ENCODE measurements around the gene CDKN2B. TPM values are rescaled to one million over a fixed set of nuclear protein-coding genes. Genes with fewer than 3 reads are reported as not detected.
"Not testable (repeated sequence)": the region's sequence is repeated elsewhere in the genome, so short reads cannot be mapped to it uniquely, and the experiment has no call there.

Gene CDKN2B, protein sequence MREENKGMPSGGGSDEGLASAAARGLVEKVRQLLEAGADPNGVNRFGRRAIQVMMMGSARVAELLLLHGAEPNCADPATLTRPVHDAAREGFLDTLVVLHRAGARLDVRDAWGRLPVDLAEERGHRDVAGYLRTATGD
- total RNA-seq = 10 to 100 TPM; 17.0 to 84.7 (median 34.9) TPM

GRCh38 chr9:22008717-22009505 is at the start of gene CDKN2B:
Gene CDKN2B, minus strand, starts transcription at chr9:22009305. Its CDS starts 352 bp downstream, at chr9:22008953.
- TF ChIP-seq, protein P1, sequence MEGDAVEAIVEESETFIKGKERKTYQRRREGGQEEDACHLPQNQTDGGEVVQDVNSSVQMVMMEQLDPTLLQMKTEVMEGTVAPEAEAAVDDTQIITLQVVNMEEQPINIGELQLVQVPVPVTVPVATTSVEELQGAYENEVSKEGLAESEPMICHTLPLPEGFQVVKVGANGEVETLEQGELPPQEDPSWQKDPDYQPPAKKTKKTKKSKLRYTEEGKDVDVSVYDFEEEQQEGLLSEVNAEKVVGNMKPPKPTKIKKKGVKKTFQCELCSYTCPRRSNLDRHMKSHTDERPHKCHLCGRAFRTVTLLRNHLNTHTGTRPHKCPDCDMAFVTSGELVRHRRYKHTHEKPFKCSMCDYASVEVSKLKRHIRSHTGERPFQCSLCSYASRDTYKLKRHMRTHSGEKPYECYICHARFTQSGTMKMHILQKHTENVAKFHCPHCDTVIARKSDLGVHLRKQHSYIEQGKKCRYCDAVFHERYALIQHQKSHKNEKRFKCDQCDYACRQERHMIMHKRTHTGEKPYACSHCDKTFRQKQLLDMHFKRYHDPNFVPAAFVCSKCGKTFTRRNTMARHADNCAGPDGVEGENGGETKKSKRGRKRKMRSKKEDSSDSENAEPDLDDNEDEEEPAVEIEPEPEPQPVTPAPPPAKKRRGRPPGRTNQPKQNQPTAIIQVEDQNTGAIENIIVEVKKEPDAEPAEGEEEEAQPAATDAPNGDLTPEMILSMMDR (IDR thresholded peaks at IDR 0.05) = peak in 1 of 3 donors; percentile 86
- ATAC-seq (ENCODE audit: low FRiP score) = peak; percentile 97

DNA sequence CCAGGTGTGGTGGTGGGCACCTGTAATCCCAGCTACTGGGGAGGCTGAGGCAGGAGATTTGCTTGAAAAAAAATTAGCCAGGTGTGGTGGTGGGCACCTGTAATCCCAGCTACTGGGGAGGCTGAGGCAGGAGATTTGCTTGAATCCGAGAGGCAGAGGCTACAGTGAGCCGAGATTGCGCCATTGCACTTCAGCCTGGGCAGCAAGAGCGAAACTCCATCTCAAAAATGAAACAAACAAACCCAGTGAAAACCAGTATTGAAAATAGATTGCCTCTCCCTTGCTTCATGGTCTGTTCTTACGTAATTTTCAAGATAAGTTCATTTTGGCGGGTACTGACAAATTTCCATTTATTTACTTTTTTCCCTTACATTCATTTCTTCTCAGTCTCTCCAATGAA is 48.9 kb upstream of the CDKN2B start:
- ATAC-seq (ENCODE audit: low FRiP score); DNase-seq (ENCODE audit: low spot score): not testable (repeated sequence)

More at GRCh38 chr9:22008717-22009505, at the start of gene CDKN2B:
- peak; percentile 67 for DNase-seq (ENCODE audit: low spot score)

DNA sequence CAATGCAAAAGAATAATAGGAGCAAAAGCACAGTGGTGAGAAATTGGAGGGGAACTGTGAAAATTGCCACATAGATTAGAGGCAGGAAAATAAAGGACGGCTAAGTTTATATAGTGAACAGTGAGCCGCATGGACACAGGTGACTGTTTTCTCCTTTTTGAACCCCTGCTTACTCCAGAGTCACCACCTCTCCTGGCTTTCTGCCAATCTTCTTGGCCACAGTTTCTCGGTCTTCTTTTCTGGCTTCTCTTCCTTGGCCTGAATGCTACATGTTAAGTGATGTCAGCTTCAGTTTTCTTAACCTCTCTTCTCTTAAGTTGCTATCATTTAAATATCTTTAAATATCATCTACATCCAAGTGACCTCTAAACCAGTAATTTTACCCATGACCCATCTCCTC is 47.3 kb upstream of the CDKN2B start:
- DNase-seq (ENCODE audit: low spot score) (no peak), ATAC-seq (ENCODE audit: low FRiP score) (no peak)
- TF ChIP-seq, protein P1 (IDR thresholded peaks at IDR 0.05) = no peak

- TF ChIP-seq, protein P1 (IDR thresholded peaks at IDR 0.05) = no peak
- ATAC-seq (ENCODE audit: low FRiP score) (no peak), DNase-seq (ENCODE audit: low spot score) (no peak)
Measured at GRCh38 chr9:22055090-22055489, 46.0 kb upstream of the CDKN2B start.

DNA sequence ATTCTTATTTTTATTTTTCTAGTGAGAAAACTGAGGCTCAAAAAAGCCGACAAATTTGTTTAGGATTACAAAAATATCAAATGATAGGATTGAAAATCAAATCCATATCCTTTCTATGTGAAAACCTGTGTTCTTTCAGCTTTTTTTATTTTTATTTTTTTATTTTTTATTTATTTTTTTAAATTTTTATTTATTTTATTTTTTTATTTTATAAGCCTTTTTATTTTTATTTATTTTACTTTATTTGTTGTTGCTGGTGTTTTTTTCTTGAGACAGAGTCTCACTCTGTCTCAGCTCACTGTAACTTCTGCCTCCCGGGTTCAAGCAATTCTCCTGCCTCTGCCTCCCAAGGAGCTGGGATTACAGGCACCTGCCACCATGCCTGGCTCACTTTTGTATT is 45.4 kb upstream of the CDKN2B start:
- TF ChIP-seq, protein P1 (IDR thresholded peaks at IDR 0.05) = no peak
- no peak for ATAC-seq (ENCODE audit: low FRiP score)
- no peak for DNase-seq (ENCODE audit: low spot score)

DNA sequence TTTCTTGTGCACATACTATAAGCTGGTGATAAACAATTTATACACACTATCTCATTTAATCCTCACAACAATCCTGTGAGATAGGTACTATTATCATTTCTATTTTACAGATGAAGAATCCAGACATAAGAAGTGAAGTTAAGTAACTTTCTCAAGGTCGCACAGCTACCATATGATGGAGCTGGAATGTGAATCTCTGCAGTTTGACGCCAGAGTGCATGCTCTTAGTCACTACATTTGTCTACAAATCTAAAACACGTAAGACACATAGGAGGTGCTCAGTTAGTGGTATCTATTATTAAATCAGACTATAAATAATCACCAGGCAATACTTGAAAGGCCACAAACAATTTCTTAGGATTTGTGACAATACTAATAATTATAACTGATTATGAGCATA is 45.0 kb upstream of the CDKN2B start:
- TF ChIP-seq, protein P1 (IDR thresholded peaks at IDR 0.05) = no peak
- no peak for ATAC-seq (ENCODE audit: low FRiP score)
- no peak for DNase-seq (ENCODE audit: low spot score)

DNA sequence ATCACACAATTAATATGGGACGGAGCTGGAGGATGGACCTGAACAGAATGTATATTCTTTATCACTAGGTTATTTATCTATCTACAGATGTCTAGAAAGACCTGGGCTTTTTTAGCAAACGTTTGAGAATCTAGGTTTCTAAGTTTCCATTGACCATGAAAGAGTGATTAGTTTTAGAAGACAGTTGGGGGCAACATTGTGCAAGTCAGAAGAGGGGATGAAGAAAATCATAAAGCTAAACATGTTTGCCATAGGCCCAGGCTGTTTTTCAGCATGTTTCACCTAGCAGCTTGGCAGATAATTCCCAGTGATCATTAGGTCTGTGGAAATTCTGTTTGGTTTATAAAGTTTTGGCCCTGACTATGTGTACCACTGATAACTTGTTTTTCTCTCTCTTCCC is 44.1 kb upstream of the CDKN2B start:
- no peak for ATAC-seq (ENCODE audit: low FRiP score)

More for the DNA sequence above, 44.1 kb upstream of the CDKN2B start:
- DNase-seq (ENCODE audit: low spot score) = no peak
- TF ChIP-seq, protein P1 (IDR thresholded peaks at IDR 0.05) = no peak
